ENCODE results near the gene GPC5. TPM values are rescaled to one million over a fixed set of nuclear protein-coding genes. Genes with fewer than 3 reads are reported as not detected.

Gene GPC5
- total and polyA plus RNA-seq, 2 experiments from 2014 or later: 0.32 TPM; not detected in 1

DNA sequence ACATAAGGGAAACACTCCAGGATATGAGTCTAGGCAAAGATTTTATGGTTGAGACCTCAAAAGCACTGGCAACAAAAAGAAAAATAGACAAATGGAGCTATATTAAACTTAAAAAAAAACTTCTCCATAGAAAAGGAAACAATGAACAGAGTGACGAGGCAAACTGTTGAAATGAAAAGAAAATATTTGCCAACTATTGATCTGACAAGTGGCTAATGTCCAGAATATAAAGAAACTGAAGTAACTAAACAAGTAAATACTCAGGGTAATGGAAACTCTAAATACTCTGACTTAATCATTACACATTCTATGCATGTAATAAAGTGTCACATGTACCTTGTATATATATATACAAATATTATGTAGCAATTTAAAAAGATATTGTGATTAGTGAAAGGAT, 562.5 kb downstream of the GPC5 start:
- in situ Hi-C loops (cut with MboI): no loop called here
- H3K36me3 ChIP-seq (ENCODE audit: low read depth): no peaks in the 10 kb centered on the region

DNA sequence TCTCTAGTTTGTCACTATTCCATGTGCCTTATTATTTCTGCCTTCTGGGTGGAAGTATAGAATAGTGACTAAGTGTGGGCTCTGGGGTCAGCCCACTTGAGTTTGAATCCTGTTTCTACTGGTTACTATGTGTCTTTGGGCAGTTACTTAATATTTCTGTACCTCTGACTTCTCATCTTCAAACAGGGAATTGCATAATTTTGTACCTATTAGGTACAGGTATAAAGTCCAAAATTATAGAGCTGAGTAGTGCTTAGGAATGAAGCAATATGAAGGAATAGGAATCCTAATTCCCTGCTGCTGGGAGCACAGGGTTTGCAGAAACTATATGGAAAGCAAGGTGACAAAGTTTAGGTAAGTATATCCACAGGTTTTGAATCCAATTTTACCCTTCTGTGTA, 564.5 kb downstream of the GPC5 start:
- no peak for DNase-seq
- Histone ChIP-seq H3F3A (ENCODE audit: insufficient read depth) (no peaks in the 10 kb centered on the region), H3K4me2 (ENCODE audit: unreplicated experiment) (no peak overlapping the region), H3K27me3 (replicated peaks; ENCODE audit: insufficient read depth) (no peaks in the 10 kb centered on the region), H3K36me3 (ENCODE audit: low read depth) (no peaks in the 10 kb centered on the region), H3K79me2 (ENCODE audit: insufficient read depth) (no peaks in the 10 kb centered on the region), H3K27ac (no peak overlapping the region), H3K9ac (no peak overlapping the region), H3K4me1 (ENCODE audit: insufficient read depth) (no peaks in the 10 kb centered on the region), H3K4me3 (no peak overlapping the region), H2AFZ (no peak overlapping the region), H3K9me3 (ENCODE audit: low read depth) (no peaks in the 10 kb centered on the region), H3K9me2 (ENCODE audit: insufficient read depth) (no peaks in the 10 kb centered on the region), H4K20me1 (ENCODE audit: insufficient read depth) (no peaks in the 10 kb centered on the region)
- in situ Hi-C loops (cut with MboI): no loop called here
- TF ChIP-seq EZH2 (IDR thresholded peaks at IDR 0.05; ENCODE audit: insufficient read depth, poor library complexity, severe bottlenecking): no peak
- TF ChIP-seq EZH2phosphoT487 (IDR thresholded peaks at IDR 0.05; ENCODE audit: insufficient read depth, low read depth): no peak

More for the DNA sequence above, 562.5 kb downstream of the GPC5 start:
- H3K4me1 ChIP-seq (ENCODE audit: insufficient read depth): no peaks in the 10 kb centered on the region
- H3K4me2 ChIP-seq (ENCODE audit: unreplicated experiment): no peak overlapping the region
- H3K4me3 ChIP-seq: no peak overlapping the region
- H3K9me3 ChIP-seq (ENCODE audit: low read depth): no peaks in the 10 kb centered on the region
- H2AFZ ChIP-seq: no peak overlapping the region
- no peaks in the 10 kb centered on the region for H3K79me2 ChIP-seq (ENCODE audit: insufficient read depth)
- no peaks in the 10 kb centered on the region for H3K27me3 ChIP-seq (replicated peaks; ENCODE audit: insufficient read depth)
- WGBS, 2 experiments (ENCODE audit: low coverage in 1 of 2, low lambda C conversion rate in 2 of 2, missing lambda C conversion rate in 2 of 2): 0 to 10% methylated on average over 1 of the region's 1 CpG
- H3K9ac ChIP-seq: no peak overlapping the region
- H3K27ac ChIP-seq: no peak overlapping the region
- TF ChIP-seq EZH2 (IDR thresholded peaks at IDR 0.05; ENCODE audit: insufficient read depth, poor library complexity, severe bottlenecking) (no peak), EZH2phosphoT487 (IDR thresholded peaks at IDR 0.05; ENCODE audit: insufficient read depth, low read depth) (no peak)
- no peak for DNase-seq
- H3F3A ChIP-seq (ENCODE audit: insufficient read depth): no peaks in the 10 kb centered on the region
- H4K20me1 ChIP-seq (ENCODE audit: insufficient read depth): no peaks in the 10 kb centered on the region
- H3K9me2 ChIP-seq (ENCODE audit: insufficient read depth): no peaks in the 10 kb centered on the region

DNA sequence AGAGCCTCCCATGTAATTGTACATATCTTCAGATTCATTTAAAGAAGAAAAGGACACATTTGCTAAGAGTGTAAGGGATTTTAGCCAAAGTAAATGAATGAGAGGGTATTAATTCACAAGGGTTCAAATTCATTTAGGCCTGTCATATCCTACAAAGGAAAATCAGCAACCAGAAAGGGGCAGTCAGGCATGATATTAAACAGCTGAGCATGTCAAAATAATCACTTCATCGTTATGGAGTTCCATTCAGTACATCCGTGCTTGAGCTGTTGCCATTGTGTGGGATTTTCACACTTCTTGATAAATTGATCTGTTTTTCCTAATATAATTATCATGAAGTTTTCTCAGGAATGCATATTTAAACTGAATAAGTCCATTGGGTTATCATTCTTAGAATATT, 567.1 kb downstream of the GPC5 start:
- Histone ChIP-seq H3K4me2 (ENCODE audit: unreplicated experiment) (no peak overlapping the region), H3K79me2 (ENCODE audit: insufficient read depth) (no peaks in the 10 kb centered on the region), H4K20me1 (ENCODE audit: insufficient read depth) (no peaks in the 10 kb centered on the region), H2AFZ (no peak overlapping the region), H3K27ac (no peak overlapping the region), H3K27me3 (replicated peaks; ENCODE audit: insufficient read depth) (no peaks in the 10 kb centered on the region), H3K36me3 (ENCODE audit: low read depth) (no peaks in the 10 kb centered on the region), H3K4me1 (ENCODE audit: insufficient read depth) (no peaks in the 10 kb centered on the region), H3K9me2 (ENCODE audit: insufficient read depth) (no peaks in the 10 kb centered on the region), H3K4me3 (no peak overlapping the region), H3F3A (ENCODE audit: insufficient read depth) (no peaks in the 10 kb centered on the region), H3K9me3 (ENCODE audit: low read depth) (no peaks in the 10 kb centered on the region), H3K9ac (no peak overlapping the region)
- no peak for TF ChIP-seq EZH2phosphoT487 (IDR thresholded peaks at IDR 0.05; ENCODE audit: insufficient read depth, low read depth)
- TF ChIP-seq EZH2 (IDR thresholded peaks at IDR 0.05; ENCODE audit: insufficient read depth, poor library complexity, severe bottlenecking): no peak
- in situ Hi-C loops (cut with MboI): no loop called here
- no peak for DNase-seq
- WGBS, 2 experiments (ENCODE audit: low coverage in 1 of 2, low lambda C conversion rate in 2 of 2, missing lambda C conversion rate in 2 of 2): 25 to 30% methylated on average over 2 of the region's 2 CpGs

DNA sequence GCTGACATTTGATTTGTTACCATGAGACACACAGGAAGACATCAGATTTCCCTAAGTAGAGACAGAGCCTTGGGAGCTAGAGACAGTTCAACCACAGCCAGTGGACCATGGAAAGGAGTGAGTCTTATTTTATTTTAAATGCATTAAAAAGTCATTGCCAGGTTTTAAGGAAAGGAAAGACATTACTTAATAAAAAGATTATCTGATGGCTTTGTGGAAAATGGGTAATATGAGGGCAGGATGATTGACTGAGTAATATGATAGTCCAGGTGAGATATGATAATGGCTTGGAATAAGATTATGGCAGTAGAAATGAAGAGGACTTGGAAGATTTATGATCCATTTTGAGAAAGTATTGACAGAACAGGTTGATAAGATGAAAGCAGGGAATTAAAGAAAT, 580.1 kb downstream of the GPC5 start:
- Histone ChIP-seq H3F3A (ENCODE audit: insufficient read depth) (no peaks in the 10 kb centered on the region), H3K9me3 (ENCODE audit: low read depth) (no peaks in the 10 kb centered on the region), H3K4me2 (ENCODE audit: unreplicated experiment) (no peak overlapping the region), H3K27me3 (replicated peaks; ENCODE audit: insufficient read depth) (no peaks in the 10 kb centered on the region), H3K4me3 (no peak overlapping the region), H3K9ac (no peak overlapping the region), H3K27ac (no peak overlapping the region), H3K9me2 (ENCODE audit: insufficient read depth) (no peaks in the 10 kb centered on the region), H3K4me1 (ENCODE audit: insufficient read depth) (no peaks in the 10 kb centered on the region), H2AFZ (no peak overlapping the region), H3K36me3 (ENCODE audit: low read depth) (no peaks in the 10 kb centered on the region), H3K79me2 (ENCODE audit: insufficient read depth) (no peaks in the 10 kb centered on the region), H4K20me1 (ENCODE audit: insufficient read depth) (no peaks in the 10 kb centered on the region)
- in situ Hi-C loops (cut with MboI): no loop called here
- DNase-seq: no peak
- TF ChIP-seq EZH2phosphoT487 (IDR thresholded peaks at IDR 0.05; ENCODE audit: insufficient read depth, low read depth) (no peak), EZH2 (IDR thresholded peaks at IDR 0.05; ENCODE audit: insufficient read depth, poor library complexity, severe bottlenecking) (no peak)

DNA sequence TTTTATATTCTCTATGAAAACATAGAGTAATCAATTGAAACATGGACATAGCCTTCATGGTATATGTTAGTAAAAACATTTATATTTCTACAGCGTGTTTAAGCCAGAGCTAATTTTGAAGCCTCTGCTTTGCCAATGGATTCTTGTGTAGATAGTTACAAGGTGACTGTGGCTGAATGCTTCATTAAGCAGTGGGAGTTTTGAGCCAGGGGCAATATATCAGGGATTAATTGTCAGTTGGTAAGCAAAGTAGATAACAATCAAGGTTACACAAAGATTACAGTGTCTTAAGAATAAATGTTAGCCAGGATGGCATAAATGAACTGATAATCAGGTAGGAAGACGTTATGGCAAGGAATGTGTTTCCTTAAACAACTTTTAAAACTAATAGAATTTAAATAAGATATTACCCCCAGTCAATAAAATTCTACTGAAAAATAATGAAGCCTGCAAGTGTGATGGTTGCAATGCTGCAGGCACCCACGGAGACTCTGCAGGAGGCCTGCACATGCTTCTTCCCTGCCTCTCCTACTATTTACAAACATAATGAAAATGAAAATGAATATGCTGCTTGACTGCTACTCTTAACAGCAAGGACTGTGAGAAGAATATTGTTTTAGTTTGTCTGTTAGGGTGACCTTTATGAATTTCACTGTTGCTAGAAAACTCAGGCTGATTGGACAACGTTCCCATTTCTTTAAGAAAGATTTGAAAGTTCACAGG, 588.5 kb downstream of the GPC5 start:
- no peak for TF ChIP-seq EZH2phosphoT487 (IDR thresholded peaks at IDR 0.05; ENCODE audit: insufficient read depth, low read depth)
- no peak for TF ChIP-seq EZH2 (IDR thresholded peaks at IDR 0.05; ENCODE audit: insufficient read depth, poor library complexity, severe bottlenecking)
- in situ Hi-C loops (cut with MboI): no loop called here
- Histone ChIP-seq H4K20me1 (ENCODE audit: insufficient read depth) (no peaks in the 10 kb centered on the region), H3K79me2 (ENCODE audit: insufficient read depth) (no peaks in the 10 kb centered on the region), H3K9me3 (ENCODE audit: low read depth) (no peaks in the 10 kb centered on the region), H3K4me3 (no peak overlapping the region), H3K9me2 (ENCODE audit: insufficient read depth) (no peaks in the 10 kb centered on the region), H3K4me2 (ENCODE audit: unreplicated experiment) (no peak overlapping the region), H2AFZ (no peak overlapping the region), H3K4me1 (ENCODE audit: insufficient read depth) (no peaks in the 10 kb centered on the region), H3K36me3 (ENCODE audit: low read depth) (no peaks in the 10 kb centered on the region), H3F3A (ENCODE audit: insufficient read depth) (no peaks in the 10 kb centered on the region), H3K9ac (no peak overlapping the region), H3K27me3 (replicated peaks; ENCODE audit: insufficient read depth) (no peaks in the 10 kb centered on the region), H3K27ac (no peak overlapping the region)
- WGBS, 2 experiments (ENCODE audit: low coverage in 1 of 2, low lambda C conversion rate in 2 of 2, missing lambda C conversion rate in 2 of 2): 12 to 17% methylated on average over 4 of the region's 4 CpGs
- no peak for DNase-seq

All from GM23248 (cell line).